NCI-H2029 (cell line): ENCODE results near the gene CELF3.

Source experiments
- DNase-seq: peaks from one replicate; lab custom pipeline; 2025; lab: John Stamatoyannopoulos, UW

Gene CELF3

DNA sequence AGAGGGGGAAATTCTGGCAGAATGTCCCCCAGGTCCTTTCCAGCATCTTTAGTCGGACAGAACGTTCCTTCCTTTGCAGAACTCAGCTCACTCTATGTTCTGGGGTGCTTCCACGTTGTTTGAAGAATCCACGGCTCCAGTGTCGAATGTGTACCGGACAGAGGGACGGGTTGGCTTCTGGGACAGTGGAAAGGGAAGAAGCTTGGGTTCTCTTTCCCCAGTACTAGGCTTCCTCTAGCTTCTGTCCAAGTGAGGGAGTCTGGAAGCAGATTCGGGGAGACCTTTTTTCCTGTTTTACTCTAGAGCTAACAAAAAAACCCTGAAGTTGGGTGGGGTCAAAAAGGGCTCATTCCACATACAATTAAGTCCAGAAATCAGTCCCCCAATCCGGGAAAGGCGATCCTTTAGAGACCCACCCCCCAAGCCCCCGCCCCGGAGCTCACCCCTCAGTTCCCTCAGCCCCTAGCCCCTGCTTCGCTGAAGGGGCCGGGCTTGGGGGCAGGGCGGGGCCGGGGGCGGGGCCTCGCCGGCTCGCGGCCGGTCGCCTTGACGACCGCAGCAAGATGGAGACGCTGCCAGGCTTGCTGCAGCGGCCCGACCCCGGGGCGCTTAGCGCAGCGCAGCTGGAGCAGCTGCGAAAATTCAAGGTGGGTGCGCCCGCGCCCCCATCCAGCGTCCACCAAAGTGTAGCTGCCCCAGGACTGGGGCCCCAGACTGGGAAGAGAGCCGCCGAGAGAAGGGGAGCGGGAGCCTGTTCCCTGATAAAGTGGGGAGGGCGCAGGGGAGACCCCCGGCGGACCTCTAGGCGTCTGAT, 4.6 kb upstream of the CELF3 start, which contains the start of gene RIIAD1:
TSS of gene RIIAD1 (plus strand) at position 549 of the 814 bp plus-strand sequence. CDS start at position 564, 15 bp downstream.
- no peak for DNase-seq

GRCh38 chr1:151720554-151720953, 4.0 kb upstream of the CELF3 start:
- no peak for DNase-seq

DNA sequence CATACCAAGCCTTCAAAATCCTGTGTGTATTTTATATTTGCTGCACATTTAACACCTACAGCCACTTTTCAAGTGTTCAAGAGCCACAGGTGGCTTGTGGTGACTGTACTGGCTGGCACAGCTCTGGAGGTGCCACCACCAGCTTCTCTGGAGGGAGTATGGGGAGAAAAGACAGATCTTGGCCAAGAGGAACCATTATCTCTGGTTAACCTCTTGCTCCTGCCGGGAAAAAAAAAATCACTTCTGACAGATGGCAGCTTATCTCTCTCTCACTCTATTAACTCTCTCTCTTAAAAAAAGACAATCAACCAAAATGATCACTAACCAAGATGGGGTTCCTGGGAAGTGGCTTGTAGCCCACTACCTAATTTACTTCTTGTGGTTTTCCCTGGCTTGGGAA, 3.5 kb upstream of the CELF3 start:
- DNase-seq, result no peak

GRCh38 chr1:151718666-151719065, 2.1 kb upstream of the CELF3 start:
- DNase-seq, result no peak

GRCh38 chr1:151718011-151718431, 1.4 kb upstream of the CELF3 start:
- DNase-seq, result no peak

DNA sequence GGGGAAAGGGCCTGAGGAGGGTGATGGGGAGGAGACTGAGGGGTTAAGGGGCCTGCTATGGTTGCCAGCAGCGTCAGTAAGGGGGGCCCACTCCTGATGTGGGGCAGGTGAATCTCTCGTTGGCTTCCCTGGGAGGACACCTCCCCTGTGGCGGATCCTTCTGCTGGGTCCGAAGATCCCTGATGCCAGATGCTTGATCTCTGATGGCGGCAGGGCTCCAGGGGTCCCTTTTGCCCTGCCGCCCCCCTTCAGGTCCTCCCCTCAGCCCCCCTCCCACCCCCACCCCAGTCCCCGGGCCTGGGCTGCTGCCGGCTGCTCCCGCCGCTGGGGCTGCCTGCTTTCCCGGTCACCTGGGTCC, 219 bp downstream of the CELF3 start:
- DNase-seq, result no peak

- no peak for DNase-seq
Observed at GRCh38 chr1:151715726-151716404, 738 bp downstream of the CELF3 start.

DNA sequence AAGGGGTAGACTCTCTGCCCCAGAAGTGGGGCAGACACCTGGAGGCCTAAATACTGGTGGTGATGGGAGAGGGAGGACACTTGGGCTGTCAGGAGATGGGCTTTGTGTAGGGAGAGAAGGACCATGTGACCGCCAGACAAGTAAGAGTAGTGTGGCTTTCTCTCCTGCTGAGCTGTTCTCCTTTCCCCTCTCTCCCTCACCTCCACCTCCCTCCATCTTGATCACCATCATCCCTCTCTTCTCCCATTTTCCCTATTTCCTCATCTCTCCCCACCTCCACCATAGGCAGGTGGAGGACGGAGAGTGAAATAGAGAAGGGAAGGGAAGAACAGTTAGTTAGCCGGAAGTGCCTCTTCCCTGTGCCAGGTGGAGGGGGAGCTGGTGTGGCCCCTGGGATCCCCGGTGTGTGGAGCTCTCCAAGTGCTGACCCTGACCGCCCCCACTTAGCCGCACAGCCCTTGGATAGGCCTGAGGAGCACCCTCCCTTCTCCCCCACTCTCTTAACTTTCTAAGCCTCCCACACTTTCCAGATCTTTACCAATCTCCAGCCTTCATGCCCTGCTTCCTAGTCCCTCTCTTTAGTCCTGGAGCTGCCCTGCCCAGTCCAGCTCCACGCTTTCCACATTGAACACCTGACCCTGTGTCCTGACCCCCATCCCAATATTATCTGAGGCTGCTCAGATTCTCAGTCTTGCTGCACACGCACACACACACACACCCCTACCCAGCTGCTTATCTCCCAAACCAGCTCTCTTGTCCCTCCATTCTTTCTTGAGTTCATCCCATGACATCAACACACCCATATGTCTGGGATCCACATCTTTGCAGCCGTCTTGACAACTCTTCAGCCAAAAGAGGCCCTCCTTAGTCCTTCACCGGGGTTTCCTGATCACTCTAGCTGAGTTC, 1.5 kb downstream of the CELF3 start:
- no peak for DNase-seq

DNA sequence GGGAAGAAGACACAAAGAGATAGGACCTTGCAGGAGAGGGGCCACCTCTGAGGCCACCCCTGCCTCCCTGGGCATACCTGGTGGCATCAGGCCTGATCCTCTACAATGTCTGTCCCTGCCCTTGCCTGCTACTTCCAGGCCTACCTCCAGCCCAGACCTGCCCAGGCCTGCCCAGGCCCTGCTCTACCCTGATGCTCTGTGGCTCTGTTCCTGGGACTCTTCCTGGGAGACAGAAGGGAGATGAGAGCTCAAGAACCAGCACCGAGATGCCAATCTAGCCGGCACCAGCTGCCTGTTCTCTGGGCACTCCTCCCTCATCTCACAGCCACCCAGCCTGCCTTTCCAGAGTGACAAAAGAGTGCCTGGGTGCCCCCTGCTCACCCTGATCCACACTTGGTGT, 2.7 kb downstream of the CELF3 start:
- DNase-seq, result no peak

GRCh38 chr1:151713044-151713443, 3.6 kb downstream of the CELF3 start:
- no peak for DNase-seq

DNA sequence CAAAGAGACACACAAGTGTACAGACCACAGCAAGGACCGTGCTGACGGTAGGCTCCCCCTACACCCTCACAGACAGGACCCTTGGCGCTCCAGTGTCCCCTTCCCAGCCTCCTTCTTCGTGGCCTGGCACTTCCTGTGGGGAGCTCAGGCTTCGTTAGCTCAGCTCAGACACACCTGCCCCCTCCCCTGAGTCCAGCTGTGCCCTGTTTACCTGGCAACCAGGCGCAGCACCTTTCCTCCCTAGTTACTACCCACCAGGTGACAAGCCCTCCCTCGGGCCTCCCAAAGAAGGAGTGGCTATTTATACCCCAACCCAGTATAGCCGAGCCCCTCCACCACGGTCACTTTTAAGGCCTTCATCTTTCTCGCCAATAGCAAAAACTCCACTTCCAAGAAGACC, 4.7 kb downstream of the CELF3 start:
- DNase-seq, result no peak

DNA sequence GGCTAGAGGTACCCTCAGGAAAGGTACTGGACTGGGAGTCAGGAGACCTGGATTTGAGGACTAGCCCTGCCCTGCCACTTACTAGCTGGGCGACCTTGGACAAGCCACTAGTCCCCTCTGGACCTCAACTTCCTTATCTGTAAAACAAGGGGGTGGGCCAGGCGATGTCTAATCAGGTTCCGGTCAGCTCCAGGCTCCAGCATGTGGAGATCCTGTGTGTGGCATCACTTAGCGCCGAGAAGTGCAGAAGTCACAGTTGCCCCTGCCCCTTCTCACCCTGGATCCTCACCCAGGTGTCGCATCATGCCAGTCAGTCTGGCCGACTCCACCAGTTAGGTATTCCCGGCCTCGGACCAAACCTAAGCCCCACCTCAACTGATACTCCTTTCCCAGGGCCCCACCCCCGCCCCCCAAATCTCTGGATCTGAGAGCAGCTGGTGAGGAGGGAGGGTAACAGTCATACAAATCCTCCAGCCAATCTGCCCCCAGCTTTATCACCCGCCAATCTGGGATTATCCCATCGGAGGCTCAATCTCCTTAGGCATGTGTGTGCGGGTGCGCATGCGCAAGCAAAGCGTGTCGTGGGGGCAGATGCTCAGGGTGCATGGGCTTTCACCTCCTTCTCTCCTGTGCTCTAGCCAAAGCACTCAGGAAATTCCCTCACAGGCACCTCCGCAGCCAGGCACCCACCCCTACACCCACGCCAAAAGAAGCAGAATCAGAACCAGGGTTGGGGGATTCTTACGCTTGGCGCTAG, 5.4 kb downstream of the CELF3 start:
- no peak for DNase-seq

DNA sequence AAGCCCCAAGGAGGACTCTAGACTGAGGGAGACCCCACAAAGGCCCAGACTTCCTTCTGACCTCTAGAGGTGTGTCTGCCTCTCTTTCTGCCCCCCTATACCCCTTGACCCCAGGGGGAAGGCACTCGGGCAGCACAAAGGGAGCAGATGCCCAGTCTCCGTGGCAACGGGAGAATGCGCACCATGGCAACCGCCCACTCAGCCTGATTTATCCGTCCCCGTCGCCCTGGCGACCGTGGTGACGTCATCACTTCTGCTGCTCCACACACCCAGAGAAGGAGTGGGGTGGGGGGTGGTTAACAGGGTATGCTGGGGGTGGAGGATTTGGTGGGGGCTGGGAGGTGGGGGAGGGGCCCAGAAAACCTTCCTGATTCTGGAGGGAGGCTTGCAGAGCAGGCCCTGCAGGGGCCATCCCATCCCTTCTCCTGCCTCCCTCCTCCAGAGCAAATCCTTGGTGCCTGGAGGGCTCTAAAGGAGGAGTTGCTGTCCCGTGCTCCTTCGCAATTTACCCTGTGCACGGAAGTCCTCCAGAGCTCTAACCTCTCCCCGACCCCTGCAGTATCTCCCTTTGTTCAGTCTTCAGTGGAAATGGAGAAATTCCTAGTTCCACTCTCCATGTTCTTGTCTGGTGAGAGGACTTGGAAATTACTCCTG, 6.3 kb downstream of the CELF3 start:
- DNase-seq, result peak; percentile 46

GRCh38 chr1:151708891-151709290, 7.7 kb downstream of the CELF3 start:
- DNase-seq, result no peak

GRCh38 chr1:151707541-151708065, 9.0 kb downstream of the CELF3 start:
- DNase-seq, result no peak

DNA sequence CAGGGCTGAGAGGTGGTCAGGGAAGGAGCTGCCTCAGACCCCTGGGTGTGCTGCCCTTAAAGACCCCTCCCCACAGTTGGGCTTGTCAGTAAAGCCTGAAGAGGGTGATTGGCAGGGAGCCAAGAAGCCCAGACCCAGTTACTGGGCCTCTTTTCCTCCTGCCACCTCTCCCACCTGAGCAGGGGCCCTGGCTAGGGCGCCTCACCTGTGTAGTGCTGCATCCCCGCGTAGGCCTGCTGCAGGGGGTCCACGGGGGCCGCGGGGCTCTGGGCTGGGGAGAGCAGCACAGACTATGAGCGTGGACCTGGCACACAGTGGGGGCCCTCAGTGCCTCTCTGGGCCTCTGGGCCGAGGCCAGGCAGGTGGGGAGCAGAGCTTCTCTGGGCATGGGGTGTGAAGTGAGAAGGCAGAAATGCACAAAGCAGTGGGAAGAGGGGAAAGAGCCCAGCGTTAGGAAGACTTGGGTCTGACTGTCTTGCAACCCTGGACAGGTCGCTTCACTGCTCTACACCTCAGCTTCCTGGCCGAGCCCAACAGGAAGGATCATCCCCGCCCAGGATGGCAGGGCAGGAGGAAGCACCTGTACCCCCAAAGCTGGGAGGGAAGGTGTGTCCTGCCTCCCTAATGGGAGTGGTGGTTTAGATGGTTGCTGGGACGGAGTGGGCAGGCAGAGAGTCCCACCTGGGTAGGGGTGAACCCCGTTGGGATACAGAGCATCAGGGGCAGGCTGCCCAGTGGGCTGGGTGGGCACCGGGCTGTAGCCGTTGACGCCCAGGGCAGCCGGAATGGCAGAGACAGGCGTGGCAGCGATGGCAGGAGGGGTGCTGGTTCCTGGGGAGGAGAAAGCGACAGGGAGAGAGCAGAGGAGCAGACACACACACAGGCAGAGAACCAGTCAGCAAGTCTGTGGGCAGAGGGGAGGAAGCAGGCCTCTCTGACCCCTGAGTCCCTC, 9.9 kb downstream of the CELF3 start:
- DNase-seq, result no peak

- DNase-seq, result no peak
Observed at GRCh38 chr1:151705753-151706463, 10.7 kb downstream of the CELF3 start.

- no peak for DNase-seq
Observed at GRCh38 chr1:151705146-151705545, 11.5 kb downstream of the CELF3 start.

DNA sequence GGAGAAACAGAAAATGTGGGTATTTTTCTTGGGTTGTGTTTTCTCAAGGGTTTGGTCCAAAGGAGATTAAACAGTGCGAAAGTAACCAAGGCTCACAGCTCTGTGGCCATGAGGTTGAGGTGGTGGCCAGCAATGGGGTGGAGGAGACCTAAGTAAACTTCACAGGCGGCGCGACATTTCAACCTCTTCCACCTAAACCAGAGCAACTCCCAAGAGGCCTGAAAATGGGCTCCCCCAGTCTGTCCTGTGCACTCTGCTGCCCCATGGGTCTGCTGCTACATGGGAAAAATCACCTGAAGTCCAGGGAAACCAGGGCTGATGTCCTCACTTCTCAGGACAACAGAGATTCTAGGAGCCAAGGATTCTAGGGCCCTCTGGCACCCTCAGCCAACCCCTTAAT, 12.4 kb downstream of the CELF3 start:
- DNase-seq, result no peak
